H9 (cell line): ENCODE data around the gene TTLL12. TPM values are rescaled to one million over a fixed set of nuclear protein-coding genes. Genes with fewer than 3 reads are reported as not detected.

Source experiments
- DNase-seq: peaks from one replicate; pipeline ENCODE4 v3.0.0-alpha.2; 2017
- H2AFZ ChIP-seq: one replicate; pipeline ENCODE4 v1.6.1; 2013; ENCODE audit warnings: mild to moderate bottlenecking, low read length, control low read depth, moderate library complexity
- H2AK5ac ChIP-seq: 2 replicates; pipeline ENCODE4 v1.6.1; 2013; ENCODE audit warnings: low read length, control low read depth, mixed read lengths; ENCODE audit not compliant: insufficient read length
- H2BK120ac ChIP-seq: one replicate; pipeline ENCODE4 v1.6.1; 2013; ENCODE audit warnings: low read depth, mild to moderate bottlenecking, low read length, control low read depth, inconsistent platforms; ENCODE audit not compliant: poor library complexity, severe bottlenecking
- H2BK12ac ChIP-seq: 2 replicates; pipeline ENCODE4 v1.6.1; 2013; ENCODE audit warnings: low read length, control low read depth, mixed read lengths, low read depth; ENCODE audit not compliant: insufficient read length
- H2BK15ac ChIP-seq: 2 replicates; pipeline ENCODE4 v1.6.1; 2013; ENCODE audit warnings: low read depth, low read length, control low read depth
- H2BK20ac ChIP-seq: one replicate; pipeline ENCODE4 v1.6.1; 2013; ENCODE audit warnings: low read depth, mild to moderate bottlenecking, low read length, control low read depth, inconsistent platforms; ENCODE audit not compliant: poor library complexity, severe bottlenecking
- H2BK5ac ChIP-seq: 2 replicates; pipeline ENCODE4 v1.6.1; 2013; ENCODE audit warnings: low read length, control low read depth, mixed read lengths; ENCODE audit not compliant: insufficient read length
- H3K14ac ChIP-seq: 2 replicates; pipeline ENCODE4 v1.6.1; 2013; ENCODE audit warnings: low read length, control low read depth; ENCODE audit not compliant: insufficient read depth
- H3K18ac ChIP-seq: 2 replicates; pipeline ENCODE4 v1.6.1; 2013; ENCODE audit warnings: low read depth, mild to moderate bottlenecking, mixed read lengths, low read length, control low read depth; ENCODE audit not compliant: insufficient read length
- H3K23ac ChIP-seq: 2 replicates; pipeline ENCODE4 v1.6.1; 2013; ENCODE audit warnings: low read length, control low read depth, mixed read lengths, low read depth; ENCODE audit not compliant: insufficient read length
- H3K23me2 ChIP-seq: 2 replicates; pipeline ENCODE4 v1.6.1; 2013; ENCODE audit warnings: low read depth, mild to moderate bottlenecking, mixed read lengths, low read length, control low read depth; ENCODE audit not compliant: insufficient read length, poor library complexity, severe bottlenecking
- H3K27ac ChIP-seq: 2 replicates; pipeline ENCODE4 v1.5.1; 2013; ENCODE audit warnings: low read length, control low read depth, mixed read lengths, low read depth; ENCODE audit not compliant: insufficient read length
- H3K27me3 ChIP-seq: 2 replicates; pipeline ENCODE4 v1.6.1; 2013; ENCODE audit warnings: low read length, control low read depth, inconsistent platforms; ENCODE audit not compliant: insufficient read depth
- H3K4ac ChIP-seq: 2 replicates; pipeline ENCODE4 v1.6.1; 2013; ENCODE audit warnings: low read depth, mild to moderate bottlenecking, control low read depth, inconsistent platforms, low read length, moderate library complexity
- H3K4me1 ChIP-seq: 2 replicates; pipeline ENCODE4 v1.6.1; 2013; ENCODE audit warnings: low read length, control low read depth, inconsistent platforms; ENCODE audit not compliant: insufficient read depth
- H3K4me2 ChIP-seq: 2 replicates; pipeline ENCODE4 v1.6.1; 2013; ENCODE audit warnings: low read length, control low read depth, mixed read lengths; ENCODE audit not compliant: insufficient read length, insufficient read depth
- H3K56ac ChIP-seq: 2 replicates; pipeline ENCODE4 v1.6.1; 2013; ENCODE audit warnings: low read depth, mild to moderate bottlenecking, mixed read lengths, low read length, control low read depth; ENCODE audit not compliant: insufficient read length
- H3K79me1 ChIP-seq: 2 replicates; pipeline ENCODE4 v1.6.1; 2013; ENCODE audit warnings: low read depth, mild to moderate bottlenecking, moderate library complexity, low read length, control low read depth, inconsistent platforms; ENCODE audit not compliant: insufficient read depth, poor library complexity, severe bottlenecking
- H3K79me2 ChIP-seq: 2 replicates; pipeline ENCODE4 v1.6.1; 2013; ENCODE audit warnings: low read length, control low read depth, inconsistent platforms; ENCODE audit not compliant: insufficient read depth
- H3K9ac ChIP-seq: 2 replicates; pipeline ENCODE4 v1.6.1; 2013; ENCODE audit warnings: low read length, control low read depth, mixed read lengths; ENCODE audit not compliant: insufficient read length; ENCODE audit errors: extremely low read depth
- H3K9me3 ChIP-seq: one replicate; pipeline ENCODE4 v1.6.1; 2013; ENCODE audit warnings: low read depth, low read length, inconsistent platforms; ENCODE audit not compliant: control insufficient read depth
- H3T11ph ChIP-seq: one replicate; pipeline ENCODE4 v1.6.1; 2013; ENCODE audit warnings: mild to moderate bottlenecking, low read length, control low read depth, inconsistent platforms
- H4K20me1 ChIP-seq: one replicate; pipeline ENCODE4 v1.6.1; 2013; ENCODE audit not compliant: control insufficient read depth, insufficient read length, insufficient read depth
- H4K5ac ChIP-seq: 2 replicates; pipeline ENCODE4 v1.6.1; 2013; ENCODE audit warnings: low read depth, mild to moderate bottlenecking, mixed read lengths, low read length, control low read depth; ENCODE audit not compliant: insufficient read length
- H4K8ac ChIP-seq: replicated peaks from 2 replicates; pipeline ENCODE4 v1.6.1; 2013; ENCODE audit warnings: low read length, control low read depth, mixed read lengths, low read depth; ENCODE audit not compliant: insufficient read length
- H4K91ac ChIP-seq: 2 replicates; pipeline ENCODE4 v1.6.1; 2013; ENCODE audit warnings: low read depth, mild to moderate bottlenecking, moderate library complexity, mixed read lengths, low read length, control low read depth; ENCODE audit not compliant: insufficient read length
- H3K27ac Mint-ChIP-seq, 3 experiments: 2 replicates in 2 of 3; 3 replicates in 1 of 3; pipeline ENCODE4 v1.8.0; 2020 to 2021; ENCODE audit warnings: mixed read lengths in 3 of 3, mild to moderate bottlenecking in 1 of 3, moderate library complexity in 1 of 3
- H3K27me3 Mint-ChIP-seq: 2 replicates; pipeline ENCODE4 v1.8.0; 2021; ENCODE audit warnings: low read depth, mild to moderate bottlenecking, moderate library complexity, mixed read lengths
- H3K36me3 Mint-ChIP-seq, 3 experiments: 2 replicates in 2 of 3; 3 replicates in 1 of 3; pipeline ENCODE4 v1.8.0; 2020 to 2021; ENCODE audit warnings: low read depth in 3 of 3, mixed read lengths in 3 of 3; ENCODE audit not compliant: insufficient read depth in 1 of 3
- H3K4me1 Mint-ChIP-seq, 2 experiments: 2 replicates each; pipeline ENCODE4 v1.8.0; 2020; ENCODE audit warnings: mixed read lengths in 2 of 2
- H3K4me3 Mint-ChIP-seq, 2 experiments: 2 replicates in 1 of 2; 3 replicates in 1 of 2; pipeline ENCODE4 v1.8.0; 2020 to 2021; ENCODE audit warnings: mild to moderate bottlenecking in 2 of 2, mixed read lengths in 2 of 2, moderate library complexity in 1 of 2
- H3K9me3 Mint-ChIP-seq, 2 experiments: 2 replicates in 1 of 2; 3 replicates in 1 of 2; pipeline ENCODE4 v1.8.0; 2020; ENCODE audit warnings: mild to moderate bottlenecking in 2 of 2, mixed read lengths in 2 of 2, moderate library complexity in 1 of 2
- CTCF ChIP-seq: fragments of 200-600 bp; sonication (generic); conservative IDR thresholded peaks from 3 replicates; pipeline ENCODE4 v1.8.0; 2021; ENCODE audit warnings: antibody characterized with exemption, mild to moderate bottlenecking
- WGBS: extraction: QIAGEN DNeasy Blood & Tissue Kit; methylation state at CpG from one replicate; pipeline ENCODE4 v1.1.7; 2013; ENCODE audit warnings: missing lambda C conversion rate, low lambda C conversion rate, mixed read lengths; ENCODE audit not compliant: insufficient read length; ENCODE audit errors: extremely low coverage; 5-methylcytosine and 5-hydroxymethylcytosine counted together
- total RNA-seq: library from RNA; stranded (reverse); gene quantifications from 2 replicates; pipeline ENCODE4 v1.2.1, GENCODE V29; 2021

Gene TTLL12
- total RNA-seq, 1 experiment from 2014 or later: 89.6 TPM

DNA sequence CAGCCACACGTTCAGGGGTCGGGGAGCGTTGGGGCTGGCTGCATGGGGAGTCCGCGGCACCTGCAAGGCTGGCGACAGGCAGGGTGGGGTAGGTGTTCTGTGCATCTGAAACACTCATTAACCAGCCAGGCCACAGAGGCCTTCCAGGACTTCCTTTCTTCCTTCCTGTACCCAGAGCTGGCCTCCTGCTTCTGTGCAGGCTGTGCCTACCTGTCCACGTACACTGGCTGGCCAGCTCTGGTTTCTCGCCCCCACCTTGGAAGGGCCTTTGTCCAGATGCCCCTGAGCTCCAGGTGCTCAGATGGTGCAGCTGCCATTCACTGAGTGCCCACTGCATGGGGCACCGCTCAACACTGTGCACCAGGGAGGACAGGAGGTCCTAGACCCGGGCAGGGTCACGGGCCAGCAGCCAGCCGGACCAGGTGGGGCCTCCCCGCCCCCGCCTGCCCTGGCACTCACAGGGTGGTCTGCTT is 15.9 kb downstream of the TTLL12 start:
- no peak overlapping the region for H3K9ac ChIP-seq
- Mint-ChIP-seq H3K27me3 (no peaks in the 10 kb centered on the region), H3K9me3 (no peaks in the 10 kb centered on the region), H3K4me1 (no peaks in the 10 kb centered on the region), H3K4me3 (no peak overlapping the region), H3K36me3 (peaks cover 20 to 78% (median 71%) of the 10 kb centered on the region in 3 experiments; a peak in 6 of 7 replicates), H3K27ac (no peak overlapping the region)
- H3K4me2 ChIP-seq: no peak overlapping the region
- no peaks in the 10 kb centered on the region for H3K4me1 ChIP-seq
- H3K4ac ChIP-seq: no peak overlapping the region
- no peak overlapping the region for H2BK120ac ChIP-seq
- H2AK5ac ChIP-seq: no peak overlapping the region
- no peak overlapping the region for H2BK20ac ChIP-seq
- H4K8ac ChIP-seq: no peak overlapping the region
- H3K56ac ChIP-seq: no peak overlapping the region
- H3K79me1 ChIP-seq: no peaks in the 10 kb centered on the region
- H3K27me3 ChIP-seq: no peaks in the 10 kb centered on the region
- no peaks in the 10 kb centered on the region for H3K9me3 ChIP-seq
- TF ChIP-seq CTCF: no peak
- no peak overlapping the region for H3K14ac ChIP-seq
- no peak overlapping the region for H2BK15ac ChIP-seq
- H4K91ac ChIP-seq: no peak overlapping the region
- no peak overlapping the region for H3K18ac ChIP-seq
- no peak overlapping the region for H2AFZ ChIP-seq
- no peak overlapping the region for H3K27ac ChIP-seq
- H4K5ac ChIP-seq: no peak overlapping the region
- H3K23me2 ChIP-seq: no peaks in the 10 kb centered on the region
- H3T11ph ChIP-seq: no peak overlapping the region
- no peaks in the 10 kb centered on the region for H4K20me1 ChIP-seq
- DNase-seq: no peak
- H3K23ac ChIP-seq: no peak overlapping the region
- H2BK5ac ChIP-seq: no peak overlapping the region
- no peaks in the 10 kb centered on the region for H3K79me2 ChIP-seq
- no CpG with 5 or more reads among the region's 14 CpGs for WGBS
- no peak overlapping the region for H2BK12ac ChIP-seq
